Retinal pigment epithelial cell (primary cell): ENCODE data around the gene RAPGEF4.

ENCODE experiments used
- DNase-seq: peaks from one replicate; pipeline ENCODE4 v3.0.0-alpha.2; 2010; ENCODE audit warnings: low read depth
- H3K4me3 ChIP-seq: 2 replicates; pipeline ENCODE4 v1.5.1; 2011; ENCODE audit warnings: mild to moderate bottlenecking, low read length, control low read depth, moderate library complexity
- TF ChIP-seq, protein P1 (sequence below): conservative IDR thresholded peaks from 2 replicates; pipeline ENCODE4 v1.5.1; 2011; ENCODE audit warnings: low read depth, low read length, control low read depth, inconsistent platforms

The RAPGEF4 gene

DNA sequence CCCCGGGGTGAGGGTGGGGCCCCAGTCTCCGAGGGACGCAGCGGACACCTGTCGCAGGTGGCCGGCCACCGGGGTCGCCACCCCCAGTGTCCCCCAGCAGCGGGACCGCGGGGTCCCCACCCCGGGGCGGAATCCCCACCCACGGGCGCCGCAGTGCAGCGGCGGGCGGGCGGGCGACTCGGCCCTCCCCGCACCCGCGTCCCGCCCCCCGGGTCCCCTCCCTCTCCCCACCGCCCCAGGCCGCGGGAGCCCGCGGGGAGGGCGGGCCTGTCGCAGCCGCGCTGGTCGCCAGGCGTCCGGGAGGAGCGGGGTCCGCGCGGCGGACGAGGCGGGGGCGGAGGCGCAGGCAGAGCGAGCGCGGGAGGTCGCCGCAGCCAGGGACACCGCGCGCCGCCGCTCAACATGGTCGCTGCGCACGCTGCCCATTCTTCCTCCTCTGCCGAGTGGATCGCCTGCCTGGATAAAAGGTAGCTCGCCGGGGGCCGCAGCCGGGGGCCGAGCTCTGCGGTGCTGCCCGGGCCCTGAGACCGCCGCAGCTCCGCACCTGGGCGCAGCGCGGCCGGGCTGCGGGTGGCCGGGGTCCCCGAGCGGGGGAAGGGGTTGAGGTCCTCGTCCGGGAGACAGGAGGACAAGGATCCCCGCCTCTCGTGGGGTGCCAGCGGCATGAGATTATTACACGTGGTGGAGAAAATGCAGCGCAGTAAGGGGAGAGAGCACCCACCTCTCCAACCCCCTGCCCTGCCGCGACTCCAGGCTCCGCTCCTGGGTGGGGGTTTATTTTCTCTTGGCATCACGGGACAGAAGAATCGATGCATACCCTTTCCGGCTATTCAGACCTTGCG is at the start of gene RAPGEF4:
TSS of gene RAPGEF4 (plus strand) at position 264 of the 842 bp plus-strand sequence. CDS start at position 403, 139 bp downstream.
- TF ChIP-seq, protein P1, sequence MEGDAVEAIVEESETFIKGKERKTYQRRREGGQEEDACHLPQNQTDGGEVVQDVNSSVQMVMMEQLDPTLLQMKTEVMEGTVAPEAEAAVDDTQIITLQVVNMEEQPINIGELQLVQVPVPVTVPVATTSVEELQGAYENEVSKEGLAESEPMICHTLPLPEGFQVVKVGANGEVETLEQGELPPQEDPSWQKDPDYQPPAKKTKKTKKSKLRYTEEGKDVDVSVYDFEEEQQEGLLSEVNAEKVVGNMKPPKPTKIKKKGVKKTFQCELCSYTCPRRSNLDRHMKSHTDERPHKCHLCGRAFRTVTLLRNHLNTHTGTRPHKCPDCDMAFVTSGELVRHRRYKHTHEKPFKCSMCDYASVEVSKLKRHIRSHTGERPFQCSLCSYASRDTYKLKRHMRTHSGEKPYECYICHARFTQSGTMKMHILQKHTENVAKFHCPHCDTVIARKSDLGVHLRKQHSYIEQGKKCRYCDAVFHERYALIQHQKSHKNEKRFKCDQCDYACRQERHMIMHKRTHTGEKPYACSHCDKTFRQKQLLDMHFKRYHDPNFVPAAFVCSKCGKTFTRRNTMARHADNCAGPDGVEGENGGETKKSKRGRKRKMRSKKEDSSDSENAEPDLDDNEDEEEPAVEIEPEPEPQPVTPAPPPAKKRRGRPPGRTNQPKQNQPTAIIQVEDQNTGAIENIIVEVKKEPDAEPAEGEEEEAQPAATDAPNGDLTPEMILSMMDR = no peak
- H3K4me3 ChIP-seq = peak within 1 kb of the TSS; percentile 58
- DNase-seq = no peak

DNA sequence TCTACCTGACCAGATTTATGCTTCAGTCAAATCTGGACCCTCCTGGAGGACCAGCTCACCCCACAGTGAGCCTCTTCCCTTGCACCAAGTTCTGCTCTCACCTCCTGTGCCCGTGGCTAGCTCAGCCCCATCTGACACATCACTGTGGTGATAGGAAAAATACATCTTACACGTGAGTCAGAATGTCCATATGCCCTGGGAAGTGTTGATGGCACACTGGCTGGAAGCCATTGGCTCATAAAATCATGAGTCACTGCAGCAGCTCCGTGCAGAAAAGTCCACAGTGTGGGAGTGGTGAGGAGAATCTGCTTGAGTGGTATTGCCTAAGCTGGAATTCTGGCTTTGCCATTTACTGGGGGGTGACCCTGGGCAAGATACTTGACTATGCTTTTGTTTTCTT is 42.6 kb upstream of the RAPGEF4 start:
- DNase-seq = peak; percentile 77
- no peak overlapping the region for H3K4me3 ChIP-seq
- TF ChIP-seq, protein P1 = no peak

DNA sequence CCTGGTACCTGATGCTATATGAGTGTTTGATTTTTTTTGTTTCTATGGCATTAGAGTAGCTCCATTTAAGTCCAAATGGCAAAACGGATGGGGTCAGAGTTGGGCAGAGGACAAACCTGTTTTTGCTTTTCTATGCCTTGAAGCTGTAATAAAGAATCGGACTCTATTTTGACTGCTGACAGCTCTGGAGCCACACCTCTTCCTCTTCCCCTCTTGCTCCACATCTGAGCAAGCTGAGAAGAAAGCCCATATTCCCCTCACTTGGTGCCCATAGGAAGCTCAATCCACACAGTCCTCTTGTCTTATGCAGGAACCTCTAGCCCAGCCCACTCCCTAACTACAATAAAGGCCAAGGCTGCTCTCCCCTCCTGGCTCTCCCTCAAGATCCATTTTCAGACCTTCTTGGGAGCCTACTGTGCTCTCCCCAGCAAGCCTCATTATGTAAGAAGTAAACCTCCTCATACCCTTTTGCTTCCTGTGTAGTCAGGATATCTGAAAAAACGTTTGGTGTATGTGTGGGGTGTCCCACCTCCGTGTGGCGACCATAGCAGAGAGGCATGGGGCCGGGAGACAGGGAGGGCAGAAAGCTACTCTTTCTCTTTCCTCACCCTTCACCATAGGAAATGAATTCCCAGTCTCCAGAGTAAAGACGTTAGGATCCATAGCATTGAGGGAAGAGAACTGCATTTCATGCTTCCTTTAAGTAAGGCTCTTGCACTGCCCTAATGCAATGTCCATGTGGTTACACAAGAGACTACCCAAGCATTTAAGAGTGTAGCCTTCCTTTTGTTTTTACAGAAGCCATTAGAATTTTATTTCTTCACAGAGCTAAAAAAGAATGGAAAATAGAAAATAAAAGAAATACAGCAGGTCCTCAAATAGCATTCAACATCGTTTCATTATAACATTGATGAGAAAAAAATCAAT is 41.9 kb upstream of the RAPGEF4 start:
- H3K4me3 ChIP-seq = no peak overlapping the region
- TF ChIP-seq, protein P1 = no peak
- no peak for DNase-seq

DNA sequence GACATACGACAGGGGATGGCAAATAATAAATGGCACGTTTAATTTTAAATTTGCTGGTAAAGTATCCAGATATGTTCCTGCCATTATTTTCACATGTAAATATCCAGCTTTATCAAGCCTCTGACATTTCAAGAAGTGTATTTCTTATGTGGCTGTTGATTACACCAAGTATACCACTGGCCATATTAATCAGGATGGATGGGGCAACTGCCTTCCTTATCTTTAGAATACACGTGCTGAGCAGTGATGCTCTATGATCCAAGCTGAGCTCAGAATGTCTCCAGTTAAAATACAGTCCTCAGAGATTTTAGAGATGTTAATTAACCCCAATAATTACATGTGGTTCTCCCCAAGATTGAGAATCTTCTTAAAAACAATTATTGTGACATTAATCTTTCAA is 38.3 kb upstream of the RAPGEF4 start:
- no peak for DNase-seq
- no peak overlapping the region for H3K4me3 ChIP-seq
- TF ChIP-seq, protein P1 = no peak

DNA sequence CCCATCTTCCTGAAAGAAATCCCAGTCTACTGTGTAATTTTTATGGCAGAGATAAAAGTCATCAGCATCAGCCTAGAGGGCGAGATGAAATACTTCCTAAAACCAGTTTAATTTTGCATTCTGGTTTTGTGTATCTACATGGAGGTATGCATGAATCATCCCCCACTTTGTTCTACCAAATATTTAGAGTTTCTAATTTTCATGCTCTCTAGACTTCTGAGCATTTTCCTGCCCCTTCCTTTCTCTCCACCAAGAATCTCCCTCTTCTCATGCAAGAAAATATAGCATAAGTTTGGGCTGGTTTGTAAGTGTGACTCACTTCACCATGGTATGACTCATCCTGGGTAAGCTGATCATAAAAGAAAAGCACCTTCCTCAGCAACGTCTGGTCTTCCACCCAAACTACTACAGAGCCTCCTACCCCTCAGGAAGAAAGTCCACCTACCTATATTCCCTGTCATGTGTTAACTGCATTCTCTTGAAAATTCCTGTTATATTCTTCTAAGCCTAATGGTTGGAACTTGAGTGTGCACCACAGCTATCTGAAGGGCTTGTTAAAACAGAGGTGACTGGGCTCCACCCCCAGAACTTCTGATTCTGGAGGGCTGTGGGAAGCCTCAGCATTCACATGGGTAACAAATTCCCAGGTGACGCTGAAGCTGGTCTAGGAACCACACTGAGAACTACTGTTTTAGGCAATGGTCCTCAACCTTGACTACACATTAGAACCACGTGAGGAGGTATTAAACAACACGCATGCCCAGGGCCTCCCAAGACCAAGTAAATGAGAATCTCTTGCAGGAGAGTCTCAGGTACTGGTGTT is 37.4 kb upstream of the RAPGEF4 start:
- peak; percentile 66 for DNase-seq
- TF ChIP-seq, protein P1 = no peak
- no peak overlapping the region for H3K4me3 ChIP-seq

DNA sequence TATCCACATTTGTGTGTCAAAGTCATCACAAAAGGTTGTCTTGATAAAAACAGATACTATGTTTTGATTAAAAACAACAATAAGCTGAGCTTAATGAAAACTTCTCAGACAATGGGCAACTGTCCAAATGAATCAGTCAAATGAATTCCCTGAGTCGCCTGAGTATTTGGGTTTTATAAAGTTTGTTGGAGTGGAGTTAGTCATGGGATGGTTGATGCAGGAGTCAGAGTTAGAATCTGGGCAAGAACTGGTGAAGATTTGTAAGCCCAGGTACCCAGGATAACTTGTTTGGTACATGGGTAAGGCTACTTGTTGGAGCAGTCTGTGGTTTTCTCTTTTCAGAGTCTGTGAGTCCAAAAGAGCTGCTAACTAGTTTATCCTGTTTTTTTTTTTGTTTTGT is 34.4 kb upstream of the RAPGEF4 start:
- H3K4me3 ChIP-seq = no peak overlapping the region
- DNase-seq = no peak
- TF ChIP-seq, protein P1 = no peak
